ENCODE results near the gene AKIRIN1.

The AKIRIN1 gene

GRCh38 chr1:38989979-38990378, 1.1 kb upstream of the AKIRIN1 start:
- no peak overlapping the region for H3K4me3 ChIP-seq (ENCODE audit: low read depth, low read length)
- TF ChIP-seq, protein P1, sequence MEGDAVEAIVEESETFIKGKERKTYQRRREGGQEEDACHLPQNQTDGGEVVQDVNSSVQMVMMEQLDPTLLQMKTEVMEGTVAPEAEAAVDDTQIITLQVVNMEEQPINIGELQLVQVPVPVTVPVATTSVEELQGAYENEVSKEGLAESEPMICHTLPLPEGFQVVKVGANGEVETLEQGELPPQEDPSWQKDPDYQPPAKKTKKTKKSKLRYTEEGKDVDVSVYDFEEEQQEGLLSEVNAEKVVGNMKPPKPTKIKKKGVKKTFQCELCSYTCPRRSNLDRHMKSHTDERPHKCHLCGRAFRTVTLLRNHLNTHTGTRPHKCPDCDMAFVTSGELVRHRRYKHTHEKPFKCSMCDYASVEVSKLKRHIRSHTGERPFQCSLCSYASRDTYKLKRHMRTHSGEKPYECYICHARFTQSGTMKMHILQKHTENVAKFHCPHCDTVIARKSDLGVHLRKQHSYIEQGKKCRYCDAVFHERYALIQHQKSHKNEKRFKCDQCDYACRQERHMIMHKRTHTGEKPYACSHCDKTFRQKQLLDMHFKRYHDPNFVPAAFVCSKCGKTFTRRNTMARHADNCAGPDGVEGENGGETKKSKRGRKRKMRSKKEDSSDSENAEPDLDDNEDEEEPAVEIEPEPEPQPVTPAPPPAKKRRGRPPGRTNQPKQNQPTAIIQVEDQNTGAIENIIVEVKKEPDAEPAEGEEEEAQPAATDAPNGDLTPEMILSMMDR (IDR thresholded peaks at IDR 0.05; ENCODE audit: low read depth, low read length, missing control alignments) = no peak
- no peak for DNase-seq (ENCODE audit: low read depth)
- in situ Hi-C loops (cut with HindIII; ENCODE audit: low sequenced_read_pairs) = no loop called here

- in situ Hi-C loops (cut with HindIII; ENCODE audit: low sequenced_read_pairs) = no loop called here
- TF ChIP-seq, protein P1 (IDR thresholded peaks at IDR 0.05; ENCODE audit: low read depth, low read length, missing control alignments) = no peak
- peak overlapping the region; percentile 85 for H3K4me3 ChIP-seq (ENCODE audit: low read depth, low read length)
- DNase-seq (ENCODE audit: low read depth) = no peak
Observed at GRCh38 chr1:38990386-38990737, 714 bp upstream of the AKIRIN1 start.

- no peak for DNase-seq (ENCODE audit: low read depth)
- in situ Hi-C loops (cut with HindIII; ENCODE audit: low sequenced_read_pairs) = no loop called here
- TF ChIP-seq, protein P1 (IDR thresholded peaks at IDR 0.05; ENCODE audit: low read depth, low read length, missing control alignments) = no peak
- H3K4me3 ChIP-seq (ENCODE audit: low read depth, low read length) = peak overlapping the region; percentile 85
Observed at GRCh38 chr1:38991638-38992411, 749 bp downstream of the AKIRIN1 start.

GRCh38 chr1:38992412-38993111, 1.5 kb downstream of the AKIRIN1 start:
- DNase-seq (ENCODE audit: low read depth) = no peak

GRCh38 chr1:38994196-38994595, 3.1 kb downstream of the AKIRIN1 start:
- TF ChIP-seq, protein P1 (IDR thresholded peaks at IDR 0.05; ENCODE audit: low read depth, low read length, missing control alignments) = no peak
- in situ Hi-C loops (cut with HindIII; ENCODE audit: low sequenced_read_pairs) = no loop called here
- no peak for DNase-seq (ENCODE audit: low read depth)
- no peak overlapping the region for H3K4me3 ChIP-seq (ENCODE audit: low read depth, low read length)

More at GRCh38 chr1:38992412-38993111, 1.5 kb downstream of the AKIRIN1 start:
- in situ Hi-C loops (cut with HindIII; ENCODE audit: low sequenced_read_pairs) = no loop called here
- TF ChIP-seq, protein P1 (IDR thresholded peaks at IDR 0.05; ENCODE audit: low read depth, low read length, missing control alignments) = no peak
- peak overlapping the region; percentile 85 for H3K4me3 ChIP-seq (ENCODE audit: low read depth, low read length)

DNA sequence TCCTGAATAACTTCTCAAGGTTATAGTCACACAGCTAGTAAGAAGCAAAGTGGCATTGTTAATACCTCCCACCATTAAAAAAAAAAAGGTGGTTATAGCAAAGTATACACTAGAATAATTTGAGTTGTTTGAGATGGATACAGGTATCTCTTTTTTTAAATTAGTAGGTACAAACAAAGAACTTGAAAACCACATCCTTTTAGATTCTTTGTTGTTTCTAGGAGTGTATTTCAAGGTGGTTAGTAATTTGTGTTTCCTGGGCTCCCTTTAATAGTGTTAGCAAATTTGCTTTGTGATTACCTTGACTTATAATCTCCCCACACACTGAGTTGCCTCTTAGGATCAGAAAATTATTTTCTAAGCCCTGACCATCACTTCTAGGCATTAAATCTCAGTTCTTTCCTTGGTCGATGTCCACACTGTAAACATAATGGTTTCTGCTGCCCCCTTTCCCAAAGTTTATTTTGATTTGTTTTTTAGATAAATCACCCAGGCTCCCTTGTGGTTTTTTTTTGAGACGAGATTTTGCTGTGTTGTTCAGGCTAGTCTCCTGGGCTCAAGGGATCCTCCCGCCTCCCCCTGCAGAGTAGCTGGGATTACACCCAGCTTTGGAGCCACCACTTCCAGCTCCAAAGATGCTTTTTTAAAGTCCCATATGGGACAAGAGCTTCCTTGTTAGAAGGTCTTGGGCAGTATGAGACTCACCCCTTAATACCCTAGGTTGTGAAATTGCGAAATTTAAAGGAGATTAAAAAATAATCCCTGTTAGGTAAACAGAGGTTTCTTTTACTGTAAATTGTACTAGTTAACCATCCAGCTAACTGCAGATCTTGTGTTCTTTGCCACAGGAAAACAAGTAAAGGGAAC, 6.2 kb downstream of the AKIRIN1 start:
- no peak overlapping the region for H3K4me3 ChIP-seq (ENCODE audit: low read depth, low read length)
- no peak for DNase-seq (ENCODE audit: low read depth)
- TF ChIP-seq, protein P1 (IDR thresholded peaks at IDR 0.05; ENCODE audit: low read depth, low read length, missing control alignments) = no peak
- in situ Hi-C loops (cut with HindIII; ENCODE audit: low sequenced_read_pairs) = no loop called here
